ENCODE measurements around the gene GSG1L2.

The GSG1L2 gene

GRCh38 chr17:9780552-9780951 is 41.3 kb downstream of the GSG1L2 start:
- H3K4me3 ChIP-seq (ENCODE audit: low read depth, low read length), result no peak overlapping the region
- ChIA-PET POLR2A (no interaction called here), CTCF (no interaction called here)
- DNase-seq (ENCODE audit: low read depth, low spot score), result no peak
- no peak for TF ChIP-seq CTCF (IDR thresholded peaks at IDR 0.05; ENCODE audit: insufficient read depth, low read length, missing control alignments)

GRCh38 chr17:9776911-9777310 is 45.0 kb downstream of the GSG1L2 start:
- ChIA-PET CTCF (no interaction called here), POLR2A (no interaction called here)
- no peak for DNase-seq (ENCODE audit: low read depth, low spot score)
- no peak overlapping the region for H3K4me3 ChIP-seq (ENCODE audit: low read depth, low read length)
- no peak for TF ChIP-seq CTCF (IDR thresholded peaks at IDR 0.05; ENCODE audit: insufficient read depth, low read length, missing control alignments)

- no peak for DNase-seq (ENCODE audit: low read depth, low spot score)
- no peak for TF ChIP-seq CTCF (IDR thresholded peaks at IDR 0.05; ENCODE audit: insufficient read depth, low read length, missing control alignments)
- CTCF ChIA-PET, result no interaction called here
- no peak overlapping the region for H3K4me3 ChIP-seq (ENCODE audit: low read depth, low read length)
- POLR2A ChIA-PET, result no interaction called here
Observed at GRCh38 chr17:9772658-9773057, 49.2 kb downstream of the GSG1L2 start.

- POLR2A ChIA-PET, result no interaction called here
- CTCF ChIA-PET, result no interaction called here
- TF ChIP-seq CTCF (IDR thresholded peaks at IDR 0.05; ENCODE audit: insufficient read depth, low read length, missing control alignments), result no peak
- no peak for DNase-seq (ENCODE audit: low read depth, low spot score)
- no peak overlapping the region for H3K4me3 ChIP-seq (ENCODE audit: low read depth, low read length)
Observed at GRCh38 chr17:9771465-9771864, 50.4 kb downstream of the GSG1L2 start.

GRCh38 chr17:9769036-9769695 is 52.7 kb downstream of the GSG1L2 start:
- H3K4me3 ChIP-seq (ENCODE audit: low read depth, low read length), result no peak overlapping the region
- CTCF ChIA-PET, result interaction anchor here (0.5 to 1.7 kb wide), 10 partner anchors 10 to 236 kb away, joined by 3 to 12 read pairs (median 3); no protein-coding TSS in a partner anchor
- no peak for TF ChIP-seq CTCF (IDR thresholded peaks at IDR 0.05; ENCODE audit: insufficient read depth, low read length, missing control alignments)
- no peak for DNase-seq (ENCODE audit: low read depth, low spot score)
- POLR2A ChIA-PET, result no interaction called here

GRCh38 chr17:9768381-9768934 is 53.4 kb downstream of the GSG1L2 start:
- DNase-seq (ENCODE audit: low read depth, low spot score), result no peak
- no peak overlapping the region for H3K4me3 ChIP-seq (ENCODE audit: low read depth, low read length)
- CTCF ChIA-PET, result interaction anchor here (0.5 to 1.7 kb wide), 11 partner anchors 9 to 235 kb away, joined by 3 to 12 read pairs (median 3); no protein-coding TSS in a partner anchor
- POLR2A ChIA-PET, result no interaction called here
- TF ChIP-seq CTCF (IDR thresholded peaks at IDR 0.05; ENCODE audit: insufficient read depth, low read length, missing control alignments), result no peak

Data from AG04449 (cell line).